GM12865 (cell line): ENCODE measurements around the gene CTNNBL1.

ENCODE experiments used
- DNase-seq: peaks from one replicate; pipeline ENCODE4 v3.0.0; 2010; ENCODE audit warnings: low read depth
- H3K4me3 ChIP-seq: 2 replicates; pipeline ENCODE4 v1.5.1; 2011; ENCODE audit warnings: mild to moderate bottlenecking, low read depth, low read length, control low read depth
- CTCF ChIP-seq: IDR thresholded peaks from 2 replicates; pipeline ENCODE4 v1.5.1; 2011; ENCODE audit warnings: low read length, control low read depth, low read depth, inconsistent platforms; ENCODE audit not compliant: insufficient read depth; ENCODE audit errors: missing control alignments

Gene CTNNBL1

GRCh38 chr20:37786043-37786442, 92.2 kb downstream of the CTNNBL1 start:
- DNase-seq: no peak
- TF ChIP-seq CTCF: no peak

GRCh38 chr20:37789408-37789807, 95.6 kb downstream of the CTNNBL1 start:
- DNase-seq: peak; percentile 35
- no peak for TF ChIP-seq CTCF
- H3K4me3 ChIP-seq: no peak overlapping the region

More at GRCh38 chr20:37786043-37786442, 92.2 kb downstream of the CTNNBL1 start:
- H3K4me3 ChIP-seq: no peak overlapping the region

GRCh38 chr20:37790900-37791299, 97.1 kb downstream of the CTNNBL1 start:
- DNase-seq: no peak
- no peak for TF ChIP-seq CTCF

GRCh38 chr20:37796121-37796520, 102.3 kb downstream of the CTNNBL1 start:
- no peak overlapping the region for H3K4me3 ChIP-seq
- no peak for TF ChIP-seq CTCF
- DNase-seq: no peak

More at GRCh38 chr20:37790900-37791299, 97.1 kb downstream of the CTNNBL1 start:
- H3K4me3 ChIP-seq: no peak overlapping the region

GRCh38 chr20:37796733-37797132, 102.9 kb downstream of the CTNNBL1 start:
- no peak overlapping the region for H3K4me3 ChIP-seq
- no peak for DNase-seq
- no peak for TF ChIP-seq CTCF

GRCh38 chr20:37797669-37798175, 103.9 kb downstream of the CTNNBL1 start:
- H3K4me3 ChIP-seq: no peak overlapping the region
- TF ChIP-seq CTCF: no peak
- no peak for DNase-seq

- DNase-seq: no peak
- TF ChIP-seq CTCF: no peak
- no peak overlapping the region for H3K4me3 ChIP-seq
Observed at GRCh38 chr20:37798312-37798711, 104.5 kb downstream of the CTNNBL1 start.
